GM12891 (cell line): ENCODE measurements around the gene HDAC11.

Experiments
- POLR2A ChIP-seq: IDR thresholded peaks from 2 replicates; pipeline ENCODE4 v1.6.1; 2011; ENCODE audit warnings: low read depth, low read length, control low read depth
- POLR2AphosphoS5 ChIP-seq: IDR thresholded peaks from 2 replicates; pipeline ENCODE4 v1.6.1; 2011; ENCODE audit warnings: low read depth, low read length, control low read depth

- TF ChIP-seq POLR2A (no peak), POLR2AphosphoS5 (no peak)
Measured at GRCh38 chr3:13465236-13465873, 14.8 kb upstream of the HDAC11 start.
